OCI-LY3 (cell line): ENCODE data around the gene LEMD1.

ENCODE experiments used
- CTCF ChIP-seq: fragments of 200-600, 300-600 bp; sonication (generic); IDR thresholded peaks from 2 replicates; pipeline ENCODE4 v1.5.1; 2014; ENCODE audit warnings: antibody characterized with exemption, low read length, low read depth
- EZH2phosphoT487 ChIP-seq: fragments of 200-600 bp; shearing (Covaris generic); IDR thresholded peaks from 2 replicates; pipeline ENCODE4 v1.6.1; 2018; ENCODE audit warnings: antibody characterized with exemption, mixed run types, low read depth

- TF ChIP-seq CTCF (no peak), EZH2phosphoT487 (no peak)
Measured at GRCh38 chr1:205436776-205437410, 15.0 kb upstream of the LEMD1 start.
